ENCODE results near the gene ZNF652. TPM values are rescaled to one million over a fixed set of nuclear protein-coding genes. Genes with fewer than 3 reads are reported as not detected.
A peak's percentile ranks its signal among the peaks of the same experiment; 100 is the strongest.

ZNF652 gene
- total RNA-seq, 2 experiments from 2014 or later, result 37.7 to 42.6 TPM

DNA sequence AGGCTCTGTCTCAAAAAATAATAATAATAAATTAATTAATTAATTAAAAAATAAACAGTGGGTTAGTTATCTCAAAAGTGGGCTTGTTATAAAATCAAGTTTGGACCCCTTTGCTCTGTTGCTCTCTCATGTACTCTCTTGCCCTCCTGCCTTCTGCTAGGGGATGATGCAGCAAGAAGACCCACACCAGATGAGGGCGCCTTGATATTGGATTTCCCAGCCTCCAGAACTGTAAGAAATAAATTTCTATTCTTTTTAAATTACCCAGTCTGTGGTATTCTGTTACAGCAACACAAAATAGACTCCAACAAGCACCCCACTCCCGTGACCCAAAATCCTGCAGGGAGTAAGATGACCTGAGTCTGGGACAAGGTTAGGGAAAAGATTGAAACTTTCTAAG is 2.1 kb upstream of the ZNF652 start:
- Mint-ChIP-seq H3K9me3 (no peaks in the 10 kb centered on the region), H3K27ac (no peak overlapping the region), H3K4me3 (no peak overlapping the region), H3K27me3 (no peaks in the 10 kb centered on the region), H3K36me3 (ENCODE audit: low read depth) (peaks cover 19% of the 10 kb centered on the region), H3K4me1 (peaks cover 51% of the 10 kb centered on the region)
- ChIA-PET POLR2A (interaction anchor here (1.9 to 6.8 kb wide), 2 partner anchors 24 kb away, joined by 5 to 71 read pairs; no protein-coding TSS in a partner anchor), CTCF (interaction anchor here (5.5 kb wide), 1 partner anchor 22 kb away, joined by 60 read pairs; no protein-coding TSS in a partner anchor)
- DNase-seq, result no peak

GRCh38 chr17:49363251-49363650 is 1.2 kb upstream of the ZNF652 start:
- Mint-ChIP-seq H3K36me3 (ENCODE audit: low read depth) (peaks cover 19% of the 10 kb centered on the region), H3K27ac (no peak overlapping the region), H3K27me3 (no peaks in the 10 kb centered on the region), H3K4me3 (no peak overlapping the region), H3K9me3 (no peaks in the 10 kb centered on the region), H3K4me1 (peaks cover 58% of the 10 kb centered on the region)
- CTCF ChIA-PET, result interaction anchor here (1.2 kb wide), 2 partner anchors 34 to 193 kb away, joined by 3 read pairs; no protein-coding TSS in a partner anchor
- no peak for DNase-seq
- POLR2A ChIA-PET, result interaction anchor here (0.9 to 6.8 kb wide), 5 partner anchors 16 to 42 kb away, joined by 3 to 124 read pairs (median 6); no protein-coding TSS in a partner anchor

- H3K36me3 Mint-ChIP-seq (ENCODE audit: low read depth), result peaks cover 19% of the 10 kb centered on the region
- H3K27ac Mint-ChIP-seq, result peak overlapping the region; percentile 75
- CTCF ChIA-PET, result interaction anchor here (1.2 kb wide), 2 partner anchors 34 to 194 kb away, joined by 3 read pairs; no protein-coding TSS in a partner anchor
- POLR2A ChIA-PET, result interaction anchor here (0.7 to 6.8 kb wide), 7 partner anchors 16 to 44 kb away, joined by 3 to 124 read pairs (median 4); no protein-coding TSS in a partner anchor
- DNase-seq, result no peak
- no peaks in the 10 kb centered on the region for H3K27me3 Mint-ChIP-seq
- peak overlapping the region; percentile 78 for H3K4me3 Mint-ChIP-seq
- no peaks in the 10 kb centered on the region for H3K9me3 Mint-ChIP-seq
- peaks cover 60% of the 10 kb centered on the region for H3K4me1 Mint-ChIP-seq
Measured at GRCh38 chr17:49362723-49363117, 670 bp upstream of the ZNF652 start.

- H3K4me1 Mint-ChIP-seq, result peaks cover 62% of the 10 kb centered on the region
- peaks cover 17% of the 10 kb centered on the region for H3K36me3 Mint-ChIP-seq (ENCODE audit: low read depth)
- no peaks in the 10 kb centered on the region for H3K27me3 Mint-ChIP-seq
- peak overlapping the region; percentile 95 for H3K4me3 Mint-ChIP-seq
- H3K9me3 Mint-ChIP-seq, result no peaks in the 10 kb centered on the region
- CTCF ChIA-PET, result interaction anchor here (0.6 to 4.1 kb wide), 6 partner anchors 9 to 181 kb away, joined by 3 to 28 read pairs (median 6); no protein-coding TSS in a partner anchor
- peak overlapping the region; percentile 95 for H3K27ac Mint-ChIP-seq
- peak; percentile 86 for DNase-seq
- POLR2A ChIA-PET, result interaction anchor here (0.6 to 6.8 kb wide), 16 partner anchors 9 to 379 kb away, joined by 3 to 124 read pairs (median 5); partner anchors contain the start of gene PHB1
Measured at GRCh38 chr17:49361129-49361901, 735 bp downstream of the ZNF652 start.

DNA sequence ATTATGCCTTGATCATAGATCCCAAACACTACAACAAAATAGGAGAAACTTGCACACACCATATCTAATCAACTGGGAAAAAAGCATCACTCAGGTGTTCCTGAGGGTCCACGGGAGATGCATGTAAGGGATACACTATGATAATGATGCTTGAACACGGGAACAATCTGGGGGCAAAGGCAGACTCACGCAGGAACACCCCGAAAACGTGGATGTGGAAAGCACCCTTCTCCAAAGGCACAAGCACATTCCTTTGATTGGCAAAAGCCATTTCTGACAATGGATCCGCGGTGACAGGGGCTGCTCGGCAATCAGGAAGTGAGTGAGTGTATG is 1.3 kb downstream of the ZNF652 start:
- CTCF ChIA-PET, result interaction anchor here (0.6 to 4.1 kb wide), 8 partner anchors 9 to 180 kb away, joined by 3 to 28 read pairs (median 6); no protein-coding TSS in a partner anchor
- Mint-ChIP-seq H3K4me3 (peak overlapping the region; percentile 95), H3K36me3 (ENCODE audit: low read depth) (peaks cover 18% of the 10 kb centered on the region), H3K4me1 (peaks cover 57% of the 10 kb centered on the region), H3K27me3 (no peaks in the 10 kb centered on the region), H3K9me3 (no peaks in the 10 kb centered on the region), H3K27ac (peak overlapping the region; percentile 95)
- DNase-seq, result no peak
- POLR2A ChIA-PET, result interaction anchor here (0.6 to 6.8 kb wide), 13 partner anchors 9 to 315 kb away, joined by 3 to 124 read pairs (median 5); partner anchors contain the start of gene PHB1

DNA sequence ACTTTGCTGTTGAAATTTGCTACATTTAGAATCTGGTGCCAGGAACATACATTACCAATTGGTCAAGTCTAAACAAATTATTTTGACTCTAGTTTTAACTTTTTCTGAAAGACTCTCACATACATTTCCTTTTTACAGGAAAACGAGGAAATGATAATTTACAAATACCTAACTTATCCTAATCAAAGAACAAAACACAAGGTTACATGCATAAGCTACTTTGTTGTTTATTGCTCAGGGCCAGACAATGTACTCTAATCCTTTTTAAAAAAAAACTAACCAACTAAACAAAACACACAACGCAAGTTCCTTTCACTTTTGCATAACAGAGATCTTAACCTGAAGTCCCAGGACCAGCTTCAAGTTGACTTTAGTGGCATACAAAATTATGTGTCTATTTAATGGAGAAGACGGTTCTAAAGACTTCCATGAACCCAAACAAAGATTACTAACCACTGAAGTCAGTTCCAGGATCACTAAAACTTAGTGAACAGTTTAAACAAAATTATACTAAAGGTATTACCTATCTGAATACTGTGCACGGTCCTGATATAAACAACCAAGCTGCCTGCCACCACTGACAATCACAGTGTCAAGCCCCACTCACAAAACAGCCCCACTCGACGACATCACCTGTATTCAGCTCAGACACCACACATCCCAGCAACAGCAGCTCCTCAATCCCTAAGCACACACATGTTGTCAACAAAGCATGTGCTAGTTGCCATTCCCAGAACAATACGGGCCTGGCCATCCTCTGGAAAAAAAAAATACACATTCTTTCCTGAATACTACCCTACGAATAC is 1.9 kb downstream of the ZNF652 start:
- no peaks in the 10 kb centered on the region for H3K27me3 Mint-ChIP-seq
- DNase-seq, result no peak
- POLR2A ChIA-PET, result interaction anchor here (0.6 to 6.8 kb wide), 15 partner anchors 8 to 316 kb away, joined by 3 to 124 read pairs (median 6); partner anchors contain the start of gene PHB1
- H3K4me3 Mint-ChIP-seq, result peak overlapping the region; percentile 95
- CTCF ChIA-PET, result interaction anchor here (0.6 to 4.1 kb wide), 10 partner anchors 8 to 179 kb away, joined by 3 to 28 read pairs (median 4); partner anchors contain the start of gene PHB1
- peaks cover 15% of the 10 kb centered on the region for H3K36me3 Mint-ChIP-seq (ENCODE audit: low read depth)
- peak overlapping the region; percentile 95 for H3K27ac Mint-ChIP-seq
- H3K4me1 Mint-ChIP-seq, result peaks cover 52% of the 10 kb centered on the region
- H3K9me3 Mint-ChIP-seq, result no peaks in the 10 kb centered on the region

DNA sequence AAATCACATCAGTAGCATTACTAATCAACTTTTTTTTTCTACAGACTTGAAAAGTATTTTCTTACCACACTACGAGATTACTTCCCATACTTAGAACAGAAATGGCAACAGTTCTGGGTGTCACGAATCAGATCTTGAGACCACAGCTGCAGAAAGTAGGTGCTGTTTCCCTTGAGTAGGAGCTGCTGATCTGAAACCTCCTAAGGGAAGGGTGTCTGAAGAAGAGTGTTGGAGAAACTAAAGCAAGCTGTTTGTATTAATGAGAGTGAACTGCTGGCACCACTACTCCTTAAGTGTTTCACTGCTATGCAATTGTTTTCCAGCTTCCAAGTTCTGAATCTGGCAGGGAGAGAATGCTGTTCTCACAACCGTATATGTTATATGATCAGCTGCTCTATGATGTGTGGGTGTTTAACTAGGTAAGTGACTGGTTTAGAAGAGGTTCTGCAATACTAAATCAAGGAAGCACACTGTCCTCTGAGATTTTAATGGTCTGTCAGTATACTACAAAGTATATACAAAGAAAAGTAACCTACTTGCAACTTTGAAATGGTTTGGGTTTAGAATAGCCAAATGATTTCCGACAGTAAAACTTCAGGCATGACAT is 3.3 kb downstream of the ZNF652 start:
- DNase-seq, result no peak
- Mint-ChIP-seq H3K9me3 (no peaks in the 10 kb centered on the region), H3K27ac (peak overlapping the region; percentile 77), H3K4me3 (peak overlapping the region; percentile 54), H3K27me3 (no peaks in the 10 kb centered on the region), H3K36me3 (ENCODE audit: low read depth) (peaks cover 15% of the 10 kb centered on the region), H3K4me1 (peaks cover 45% of the 10 kb centered on the region)
- POLR2A ChIA-PET, result interaction anchor here (1.0 to 6.8 kb wide), 9 partner anchors 10 to 166 kb away, joined by 3 to 124 read pairs (median 9); no protein-coding TSS in a partner anchor
- CTCF ChIA-PET, result interaction anchor here (1.0 to 4.1 kb wide), 7 partner anchors 9 to 199 kb away, joined by 3 to 28 read pairs (median 3); no protein-coding TSS in a partner anchor

DNA sequence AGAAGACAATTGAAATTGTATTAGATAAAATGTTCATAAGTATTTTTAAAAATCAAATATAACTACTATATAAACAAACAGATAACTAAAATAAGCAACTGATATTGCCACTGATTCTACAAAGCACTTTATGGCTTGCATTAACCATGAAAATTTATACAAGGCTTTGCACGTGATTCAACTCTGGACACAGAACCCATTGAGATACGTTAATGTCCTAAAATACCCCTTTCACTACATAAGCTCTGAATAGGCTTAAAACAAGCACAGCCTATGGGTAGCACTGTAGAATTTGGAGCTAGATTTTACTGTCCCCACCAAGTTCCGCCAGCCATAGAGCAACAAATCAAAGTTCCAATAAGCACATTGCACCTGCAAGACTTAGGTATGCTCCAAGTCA is 4.5 kb downstream of the ZNF652 start:
- H3K9me3 Mint-ChIP-seq, result no peaks in the 10 kb centered on the region
- no peaks in the 10 kb centered on the region for H3K27me3 Mint-ChIP-seq
- no peak for DNase-seq
- POLR2A ChIA-PET, result interaction anchor here (1.4 to 6.8 kb wide), 6 partner anchors 9 to 165 kb away, joined by 3 to 124 read pairs (median 32); no protein-coding TSS in a partner anchor
- peaks cover 18% of the 10 kb centered on the region for H3K36me3 Mint-ChIP-seq (ENCODE audit: low read depth)
- no peak overlapping the region for H3K4me3 Mint-ChIP-seq
- CTCF ChIA-PET, result interaction anchor here (0.7 to 4.1 kb wide), 3 partner anchors 13 to 41 kb away, joined by 4 to 28 read pairs (median 4); no protein-coding TSS in a partner anchor
- H3K4me1 Mint-ChIP-seq, result peaks cover 50% of the 10 kb centered on the region
- peak overlapping the region; percentile 77 for H3K27ac Mint-ChIP-seq

DNA sequence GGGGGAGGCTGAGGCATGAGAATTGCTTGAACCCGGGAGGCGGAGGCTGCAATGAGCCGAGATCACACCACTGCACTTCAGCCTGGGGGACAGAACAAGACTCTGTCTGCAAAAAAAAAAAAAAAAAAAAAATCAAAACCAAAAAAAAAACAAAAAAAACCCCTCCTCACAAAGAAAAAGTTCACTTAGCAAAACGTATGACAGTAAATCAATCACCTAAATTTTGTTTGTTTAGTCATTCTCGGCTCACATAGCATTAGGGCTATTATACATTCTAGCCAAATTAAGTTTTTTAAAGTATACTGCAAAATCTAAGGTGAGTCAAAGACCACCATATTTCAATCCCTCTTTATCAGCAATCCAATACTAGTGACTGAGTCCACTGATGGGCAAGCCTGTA is 5.7 kb downstream of the ZNF652 start:
- no peaks in the 10 kb centered on the region for H3K9me3 Mint-ChIP-seq

GRCh38 chr17:49353607-49354006 is 8.4 kb downstream of the ZNF652 start:
- no peak for DNase-seq
- no peak overlapping the region for H3K27ac Mint-ChIP-seq
- peaks cover 16% of the 10 kb centered on the region for H3K36me3 Mint-ChIP-seq (ENCODE audit: low read depth)
- no peaks in the 10 kb centered on the region for H3K27me3 Mint-ChIP-seq
- H3K4me1 Mint-ChIP-seq, result peaks cover 32% of the 10 kb centered on the region
- POLR2A ChIA-PET, result no interaction called here
- H3K9me3 Mint-ChIP-seq, result no peaks in the 10 kb centered on the region
- CTCF ChIA-PET, result interaction anchor here (1.3 kb wide), 1 partner anchor 32 kb away, joined by 4 read pairs; no protein-coding TSS in a partner anchor
- no peak overlapping the region for H3K4me3 Mint-ChIP-seq

More for the DNA sequence above, 5.7 kb downstream of the ZNF652 start:
- Mint-ChIP-seq H3K27ac (no peak overlapping the region), H3K4me3 (no peak overlapping the region), H3K36me3 (ENCODE audit: low read depth) (peaks cover 18% of the 10 kb centered on the region), H3K4me1 (peaks cover 47% of the 10 kb centered on the region), H3K27me3 (no peaks in the 10 kb centered on the region)
- ChIA-PET CTCF (interaction anchor here (1.2 kb wide), 1 partner anchor 14 kb away, joined by 3 read pairs; no protein-coding TSS in a partner anchor), POLR2A (interaction anchor here (6.6 kb wide), 1 partner anchor 14 kb away, joined by 124 read pairs; no protein-coding TSS in a partner anchor)
- no peak for DNase-seq

GRCh38 chr17:49352587-49353154 is 9.4 kb downstream of the ZNF652 start:
- ChIA-PET POLR2A (interaction anchor here (0.6 kb wide), 1 partner anchor 8 kb away, joined by 3 read pairs; no protein-coding TSS in a partner anchor), CTCF (interaction anchor here (0.6 to 1.1 kb wide), 2 partner anchors 11 to 39 kb away, joined by 3 to 4 read pairs; no protein-coding TSS in a partner anchor)
- Mint-ChIP-seq H3K9me3 (no peaks in the 10 kb centered on the region), H3K27me3 (no peaks in the 10 kb centered on the region), H3K27ac (no peak overlapping the region), H3K4me1 (peaks cover 32% of the 10 kb centered on the region), H3K4me3 (no peak overlapping the region), H3K36me3 (ENCODE audit: low read depth) (peaks cover 26% of the 10 kb centered on the region)
- no peak for DNase-seq
